Measurements from ENCODE around the gene LRRIQ4.

LRRIQ4 gene

GRCh38 chr3:169787120-169787519 is 25.6 kb upstream of the LRRIQ4 start:
- no peak for TF ChIP-seq CTCF (IDR thresholded peaks at IDR 0.05; ENCODE audit: low read depth, low read length)
- no peak for DNase-seq (ENCODE audit: low read depth in 2 of 2)
- H3K4me3 ChIP-seq (replicated peaks in 1 of 2; ENCODE audit: low read depth in 2 of 2, low read length in 2 of 2), result no peak overlapping the region

GRCh38 chr3:169787791-169788190 is 24.9 kb upstream of the LRRIQ4 start:
- no peak for TF ChIP-seq CTCF (IDR thresholded peaks at IDR 0.05; ENCODE audit: low read depth, low read length)
- no peak for DNase-seq (ENCODE audit: low read depth in 2 of 2)
- no peak overlapping the region for H3K4me3 ChIP-seq (replicated peaks in 1 of 2; ENCODE audit: low read depth in 2 of 2, low read length in 2 of 2)

- no peak overlapping the region for H3K4me3 ChIP-seq (replicated peaks in 1 of 2; ENCODE audit: low read depth in 2 of 2, low read length in 2 of 2)
Observed at GRCh38 chr3:169790219-169790618, 22.5 kb upstream of the LRRIQ4 start.

GRCh38 chr3:169790687-169791429 is 21.8 kb upstream of the LRRIQ4 start:
- no peak for TF ChIP-seq CTCF (IDR thresholded peaks at IDR 0.05; ENCODE audit: low read depth, low read length)
- H3K4me3 ChIP-seq (replicated peaks in 1 of 2; ENCODE audit: low read depth in 2 of 2, low read length in 2 of 2), result no peak overlapping the region
- peak; percentile 6 to 38 for DNase-seq (ENCODE audit: low read depth in 2 of 2)

More at GRCh38 chr3:169790219-169790618, 22.5 kb upstream of the LRRIQ4 start:
- TF ChIP-seq CTCF (IDR thresholded peaks at IDR 0.05; ENCODE audit: low read depth, low read length), result no peak
- DNase-seq (ENCODE audit: low read depth in 2 of 2), result no peak

- no peak overlapping the region for H3K4me3 ChIP-seq (replicated peaks in 1 of 2; ENCODE audit: low read depth in 2 of 2, low read length in 2 of 2)
- no peak for TF ChIP-seq CTCF (IDR thresholded peaks at IDR 0.05; ENCODE audit: low read depth, low read length)
- no peak for DNase-seq (ENCODE audit: low read depth in 2 of 2)
Observed at GRCh38 chr3:169792359-169792758, 20.3 kb upstream of the LRRIQ4 start.

- DNase-seq (ENCODE audit: low read depth in 2 of 2), result no peak
- H3K4me3 ChIP-seq (replicated peaks in 1 of 2; ENCODE audit: low read depth in 2 of 2, low read length in 2 of 2), result no peak overlapping the region
- no peak for TF ChIP-seq CTCF (IDR thresholded peaks at IDR 0.05; ENCODE audit: low read depth, low read length)
Observed at GRCh38 chr3:169804681-169805080, 8.0 kb upstream of the LRRIQ4 start.

Measured in cardiac fibroblast (primary cell).